GM23338 (cell line): ENCODE data around the gene EFCAB8. TPM values are rescaled to one million over a fixed set of nuclear protein-coding genes. Genes with fewer than 3 reads are reported as not detected.

ENCODE experiments used
- ATAC-seq: fragments of 200-7000 bp; cut with Tn5 transposase; 3 replicates; pipeline ENCODE4 v1.9.1; 2020
- DNase-seq: peaks from one replicate; pipeline ENCODE4 v3.0.0-alpha.2; 2015; ENCODE audit warnings: low spot score
- H2AFZ ChIP-seq: fragments of 200-600 bp; sonication (generic); 2 replicates; pipeline ENCODE4 v1.8.0; 2016; ENCODE audit warnings: antibody characterized with exemption, mild to moderate bottlenecking, moderate library complexity
- H3F3A ChIP-seq: fragments of 200-600 bp; sonication (generic); replicated peaks from 2 replicates; pipeline ENCODE4 v1.8.0; 2017; ENCODE audit warnings: antibody characterized with exemption, mixed run types, low read depth
- H3K27ac ChIP-seq: fragments of 200-600 bp; sonication (generic); 2 replicates; pipeline ENCODE4 v1.6.1; 2016; ENCODE audit warnings: low read depth
- H3K27me3 ChIP-seq: fragments of 200-600 bp; sonication (generic); 2 replicates; pipeline ENCODE4 v1.8.0; 2016; ENCODE audit warnings: mild to moderate bottlenecking, mixed run types, moderate library complexity; ENCODE audit not compliant: insufficient read depth
- H3K36me3 ChIP-seq: fragments of 200-600 bp; sonication (generic); 2 replicates; pipeline ENCODE4 v1.8.0; 2016; ENCODE audit warnings: mild to moderate bottlenecking; ENCODE audit not compliant: insufficient read depth
- H3K4me1 ChIP-seq: fragments of 200-600 bp; sonication (generic); 2 replicates; pipeline ENCODE4 v1.8.0; 2016; ENCODE audit warnings: mild to moderate bottlenecking, moderate library complexity; ENCODE audit not compliant: insufficient read depth
- H3K4me2 ChIP-seq: fragments of 200-600 bp; sonication (generic); 2 replicates; pipeline ENCODE4 v1.7.1; 2017; ENCODE audit warnings: mixed run types
- H3K4me3 ChIP-seq: fragments of 200-600 bp; sonication (generic); 2 replicates; pipeline ENCODE4 v1.6.1; 2016; ENCODE audit warnings: mixed run types
- H3K79me2 ChIP-seq: fragments of 200-600 bp; sonication (generic); replicated peaks from 2 replicates; pipeline ENCODE4 v1.8.0; 2017; ENCODE audit warnings: mild to moderate bottlenecking; ENCODE audit not compliant: insufficient read depth
- H3K9me2 ChIP-seq: fragments of 200-600 bp; sonication (generic); 2 replicates; pipeline ENCODE4 v1.8.0; 2017; ENCODE audit not compliant: insufficient read depth
- H4K20me1 ChIP-seq: fragments of 200-600 bp; sonication (generic); replicated peaks from 2 replicates; pipeline ENCODE4 v1.8.0; 2017; ENCODE audit warnings: mild to moderate bottlenecking; ENCODE audit not compliant: insufficient read depth
- H3K27ac Mint-ChIP-seq: 2 replicates; pipeline ENCODE4 v1.8.0; 2020; ENCODE audit warnings: inconsistent platforms, mild to moderate bottlenecking, moderate library complexity, mixed read lengths
- H3K27me3 Mint-ChIP-seq: 3 replicates; pipeline ENCODE4 v1.8.0; 2022; ENCODE audit warnings: low read depth, mild to moderate bottlenecking, moderate library complexity, mixed read lengths, inconsistent platforms; ENCODE audit not compliant: insufficient read depth, poor library complexity
- H3K36me3 Mint-ChIP-seq: 3 replicates; pipeline ENCODE4 v1.8.0; 2021; ENCODE audit warnings: low read depth, mild to moderate bottlenecking, inconsistent platforms, moderate library complexity, mixed read lengths
- H3K4me1 Mint-ChIP-seq: 3 replicates; pipeline ENCODE4 v1.8.0; 2020; ENCODE audit warnings: mild to moderate bottlenecking, inconsistent platforms, mixed read lengths
- H3K4me3 Mint-ChIP-seq: 3 replicates; pipeline ENCODE4 v1.8.0; 2021; ENCODE audit warnings: moderate library complexity, mild to moderate bottlenecking, inconsistent platforms, mixed read lengths
- H3K9me3 Mint-ChIP-seq: 3 replicates; pipeline ENCODE4 v1.8.0; 2020; ENCODE audit warnings: moderate library complexity, mild to moderate bottlenecking, inconsistent platforms, mixed read lengths
- EZH2 ChIP-seq: fragments of 200-600 bp; sonication (generic); IDR thresholded peaks from one replicate; pipeline ENCODE4 v1.8.0; 2017; ENCODE audit warnings: antibody characterized with exemption, mild to moderate bottlenecking, low read depth; ENCODE audit not compliant: unreplicated experiment
- EZH2phosphoT487 ChIP-seq: fragments of 200-600 bp; sonication (generic); IDR thresholded peaks from one replicate; pipeline ENCODE4 v1.8.1; 2018; ENCODE audit warnings: antibody characterized with exemption; ENCODE audit not compliant: unreplicated experiment
- NANOG ChIP-seq: IDR thresholded peaks from 2 replicates; pipeline ENCODE4 v1.6.1; 2016; ENCODE audit warnings: antibody characterized with exemption, borderline replicate concordance
- POLR2AphosphoS5 ChIP-seq: IDR thresholded peaks from 2 replicates; pipeline ENCODE4 v1.6.1; 2016; ENCODE audit warnings: antibody characterized with exemption, low read depth
- STAT1 ChIP-seq: IDR thresholded peaks from one replicate; pipeline ENCODE4 v1.6.1; 2016; ENCODE audit warnings: antibody characterized with exemption; ENCODE audit not compliant: unreplicated experiment
- ZNF114 ChIP-seq: fragments of 250-450 bp; sonication (Bioruptor Pico); IDR thresholded peaks from 2 replicates; pipeline ENCODE4 v1.5.0; 2020; ENCODE audit warnings: mild to moderate bottlenecking, moderate library complexity
- ZNF331 ChIP-seq: fragments of 250-450 bp; sonication (Bioruptor Pico); IDR thresholded peaks from 2 replicates; pipeline ENCODE4 v1.5.0; 2020; ENCODE audit warnings: low read depth, mild to moderate bottlenecking, moderate library complexity
- ZNF462 ChIP-seq: fragments of 250-450 bp; sonication (Bioruptor Pico); IDR thresholded peaks from 2 replicates; pipeline ENCODE4 v1.5.0; 2020; ENCODE audit warnings: mild to moderate bottlenecking, moderate library complexity
- polyA plus RNA-seq: library from polyadenylated mRNA; unstranded; fragments of >200 nt; fragmentation: Nextera tagmentation; extraction: Ambion mirVana; gene quantifications from 2 replicates; pipeline ENCODE4 v1.2.1, GENCODE V29; 2016
- total RNA-seq: library from RNA; depleted of rRNA; stranded (reverse); fragments of >200 nt; shearing (Covaris generic); gene quantifications from 2 replicates; pipeline ENCODE4 v1.2.3, GENCODE V29; 2014
- TF ChIP-seq, protein P1 (sequence below), 2 experiments: fragments of 200-600 bp in 1 of 2; sonication (generic) in 1 of 2; conservative IDR thresholded peaks; 2 replicates each; pipeline versions ENCODE4 v1.5.1 to v1.6.1; 2016 to 2017; ENCODE audit warnings: antibody characterized with exemption in 2 of 2, low read depth in 2 of 2, mild to moderate bottlenecking in 2 of 2, moderate library complexity in 1 of 2

EFCAB8 gene
- total and polyA plus RNA-seq, 2 experiments from 2014 or later = 0.35 TPM; not detected in 1

GRCh38 chr20:32966881-32967781, 108.4 kb downstream of the EFCAB8 start:
- Histone ChIP-seq H3K9me2 (no peaks in the 10 kb centered on the region), H3K4me1 (peaks cover 13% of the 10 kb centered on the region), H2AFZ (no peak overlapping the region), H3K79me2 (no peaks in the 10 kb centered on the region), H3K4me3 (no peak overlapping the region), H3K27me3 (no peaks in the 10 kb centered on the region), H4K20me1 (no peaks in the 10 kb centered on the region), H3K27ac (no peak overlapping the region), H3K4me2 (no peak overlapping the region), H3F3A (no peaks in the 10 kb centered on the region), H3K36me3 (no peaks in the 10 kb centered on the region)
- peaks cover 10% of the 10 kb centered on the region for H3K27me3 Mint-ChIP-seq
- no peaks in the 10 kb centered on the region for H3K36me3 Mint-ChIP-seq
- H3K27ac Mint-ChIP-seq = no peak overlapping the region
- no peak overlapping the region for H3K4me3 Mint-ChIP-seq
- DNase-seq (no peak), ATAC-seq (no peak)
- H3K9me3 Mint-ChIP-seq = no peaks in the 10 kb centered on the region; the same call in 2 of the 3 replicates
- peaks cover 2% of the 10 kb centered on the region; the same call in 1 of the 3 replicates for H3K4me1 Mint-ChIP-seq
- no peak for TF ChIP-seq EZH2phosphoT487
- TF ChIP-seq POLR2AphosphoS5 = no peak
- TF ChIP-seq NANOG = no peak
- TF ChIP-seq, protein P1, sequence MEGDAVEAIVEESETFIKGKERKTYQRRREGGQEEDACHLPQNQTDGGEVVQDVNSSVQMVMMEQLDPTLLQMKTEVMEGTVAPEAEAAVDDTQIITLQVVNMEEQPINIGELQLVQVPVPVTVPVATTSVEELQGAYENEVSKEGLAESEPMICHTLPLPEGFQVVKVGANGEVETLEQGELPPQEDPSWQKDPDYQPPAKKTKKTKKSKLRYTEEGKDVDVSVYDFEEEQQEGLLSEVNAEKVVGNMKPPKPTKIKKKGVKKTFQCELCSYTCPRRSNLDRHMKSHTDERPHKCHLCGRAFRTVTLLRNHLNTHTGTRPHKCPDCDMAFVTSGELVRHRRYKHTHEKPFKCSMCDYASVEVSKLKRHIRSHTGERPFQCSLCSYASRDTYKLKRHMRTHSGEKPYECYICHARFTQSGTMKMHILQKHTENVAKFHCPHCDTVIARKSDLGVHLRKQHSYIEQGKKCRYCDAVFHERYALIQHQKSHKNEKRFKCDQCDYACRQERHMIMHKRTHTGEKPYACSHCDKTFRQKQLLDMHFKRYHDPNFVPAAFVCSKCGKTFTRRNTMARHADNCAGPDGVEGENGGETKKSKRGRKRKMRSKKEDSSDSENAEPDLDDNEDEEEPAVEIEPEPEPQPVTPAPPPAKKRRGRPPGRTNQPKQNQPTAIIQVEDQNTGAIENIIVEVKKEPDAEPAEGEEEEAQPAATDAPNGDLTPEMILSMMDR (conservative IDR thresholded peaks at IDR 0.05; ENCODE audit: low read depth in 2 of 2) = no peak
- no peak for TF ChIP-seq ZNF114

- Mint-ChIP-seq H3K4me1 (peaks cover 2% of the 10 kb centered on the region; the same call in 1 of the 3 replicates), H3K36me3 (no peaks in the 10 kb centered on the region), H3K9me3 (no peaks in the 10 kb centered on the region; the same call in 2 of the 3 replicates), H3K27ac (no peak overlapping the region), H3K4me3 (no peak overlapping the region), H3K27me3 (peaks cover 12% of the 10 kb centered on the region)
- Histone ChIP-seq H3K36me3 (no peaks in the 10 kb centered on the region), H3K4me1 (peaks cover 15% of the 10 kb centered on the region), H4K20me1 (no peaks in the 10 kb centered on the region), H3K27ac (no peak overlapping the region), H3K79me2 (no peaks in the 10 kb centered on the region), H3K4me3 (no peak overlapping the region), H3K4me2 (no peak overlapping the region), H3K9me2 (no peaks in the 10 kb centered on the region), H3K27me3 (no peaks in the 10 kb centered on the region), H2AFZ (no peak overlapping the region), H3F3A (no peaks in the 10 kb centered on the region)
- DNase-seq (no peak), ATAC-seq (no peak)
- TF ChIP-seq, protein P1 (conservative IDR thresholded peaks at IDR 0.05; ENCODE audit: low read depth in 2 of 2) = no peak
- no peak for TF ChIP-seq EZH2
- no peak for TF ChIP-seq ZNF331 (CRISPR knock-in tag)
- TF ChIP-seq STAT1 = no peak
- no peak for TF ChIP-seq ZNF114
- no peak for TF ChIP-seq ZNF462 (CRISPR knock-in tag)
Observed at GRCh38 chr20:32967961-32968457, 109.3 kb downstream of the EFCAB8 start.
